NCI-H1105 (cell line): ENCODE measurements around the gene IL10RB.
"Not testable (repeated sequence)": the region's sequence is repeated elsewhere in the genome, so short reads cannot be mapped to it uniquely, and the experiment has no call there.

Source experiments
- DNase-seq: peaks from one replicate; lab custom pipeline; 2025; lab: John Stamatoyannopoulos, UW

The IL10RB gene

DNA sequence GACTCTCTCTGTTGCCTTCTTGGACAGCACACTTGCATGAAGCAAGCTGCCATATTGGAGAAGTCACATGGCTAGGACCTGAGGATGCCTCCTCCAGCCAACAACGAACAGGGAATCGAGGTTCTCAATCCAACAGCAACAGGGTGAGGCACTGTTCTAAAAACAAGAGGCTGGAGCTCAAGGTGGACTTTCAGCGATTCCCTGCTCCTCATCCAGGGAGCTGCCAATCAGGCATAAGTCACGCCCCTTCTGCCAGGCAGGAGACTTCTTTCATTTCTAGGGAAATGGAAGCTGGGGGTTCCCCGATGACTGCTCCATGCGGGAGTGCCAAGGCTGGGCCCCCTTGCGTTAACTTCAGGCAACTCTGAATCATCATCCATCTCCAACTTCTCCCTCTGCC is 35.9 kb downstream of the IL10RB start:
- DNase-seq, result no peak

GRCh38 chr21:33302796-33303195 is 36.6 kb downstream of the IL10RB start:
- no peak for DNase-seq

DNA sequence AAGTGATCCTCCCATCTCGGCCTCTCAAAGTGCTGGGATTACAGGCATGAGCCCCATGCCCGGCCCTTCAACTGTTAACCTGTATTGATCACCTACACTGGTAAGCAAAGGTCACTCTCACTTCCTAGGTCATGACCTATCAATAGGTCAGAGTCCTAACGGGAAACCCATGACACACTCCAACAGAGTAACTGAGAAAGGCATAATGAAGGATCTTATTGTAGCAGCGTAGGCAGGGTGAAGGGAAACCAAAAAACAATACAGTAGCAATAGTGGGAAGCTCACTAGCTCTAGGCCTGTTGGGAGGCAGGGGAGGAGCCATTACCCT is 39.1 kb downstream of the IL10RB start:
- no peak for DNase-seq

DNA sequence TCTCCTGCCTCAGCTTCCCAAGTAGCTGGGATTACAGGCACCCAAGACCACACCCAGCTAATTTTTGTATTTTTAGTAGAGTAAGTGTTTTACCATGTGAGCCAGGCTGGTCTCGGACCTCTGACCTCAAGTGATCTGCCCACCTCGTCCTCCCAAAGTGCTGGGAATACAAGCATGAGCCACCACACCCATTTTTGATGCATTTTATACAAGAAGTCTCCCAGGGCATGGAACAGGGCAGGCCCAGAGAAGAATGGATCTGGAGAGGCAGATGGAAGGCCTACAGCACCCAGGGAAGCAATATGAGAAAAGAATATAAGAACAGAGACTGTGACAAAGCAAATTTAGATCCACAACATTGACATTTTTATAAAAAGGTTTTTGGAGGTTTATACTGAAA is 39.8 kb downstream of the IL10RB start:
- no peak for DNase-seq

- peak; percentile 91 for DNase-seq
These were observed 42.7 kb downstream of the IL10RB start for GRCh38 chr21:33308586-33309490.

- no peak for DNase-seq
These were observed 43.6 kb downstream of the IL10RB start for GRCh38 chr21:33309778-33310177.

DNA sequence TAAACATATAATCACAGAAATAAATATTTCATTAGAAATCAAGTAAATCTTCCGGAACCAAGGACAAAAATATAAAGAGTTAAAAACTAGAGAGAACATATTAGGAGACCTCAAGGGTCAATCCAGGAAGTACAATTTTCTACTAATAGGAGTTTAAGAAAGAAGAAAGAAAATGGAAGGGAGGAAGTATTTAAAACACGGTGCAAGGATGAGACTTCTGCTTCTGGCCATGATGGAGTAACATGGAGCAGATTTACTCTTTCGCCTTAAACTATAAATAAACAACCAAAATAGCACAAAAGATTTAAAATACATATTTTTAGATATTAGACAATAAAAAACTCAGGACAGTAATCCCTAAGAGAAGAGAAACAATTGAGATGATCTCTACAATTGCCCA is 46.0 kb downstream of the IL10RB start:
- DNase-seq, result no peak

GRCh38 chr21:33313183-33313582 is 47.0 kb downstream of the IL10RB start:
- no peak for DNase-seq

DNA sequence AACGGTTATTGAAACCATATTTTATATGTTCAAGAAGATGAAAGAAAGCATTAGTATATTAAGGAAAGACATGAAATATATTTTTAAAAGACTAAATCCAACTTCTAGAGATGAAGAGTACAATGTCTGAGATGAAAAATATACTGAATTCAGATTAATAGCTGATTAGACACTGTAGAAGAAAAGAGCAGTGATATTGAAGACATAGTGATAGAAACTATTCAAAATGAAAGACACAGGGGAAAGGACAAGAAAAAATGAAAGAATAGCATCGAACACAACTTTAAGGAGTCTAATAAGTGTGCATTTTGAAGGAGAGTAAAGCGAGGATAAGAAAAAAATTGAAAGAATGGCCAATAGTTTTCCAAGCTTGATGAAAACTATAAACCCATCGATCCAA is 47.4 kb downstream of the IL10RB start:
- no peak for DNase-seq

GRCh38 chr21:33314111-33314510 is 47.9 kb downstream of the IL10RB start:
- DNase-seq, result no peak

- no peak for DNase-seq
These were observed 50.0 kb downstream of the IL10RB start for GRCh38 chr21:33315946-33316710.

DNA sequence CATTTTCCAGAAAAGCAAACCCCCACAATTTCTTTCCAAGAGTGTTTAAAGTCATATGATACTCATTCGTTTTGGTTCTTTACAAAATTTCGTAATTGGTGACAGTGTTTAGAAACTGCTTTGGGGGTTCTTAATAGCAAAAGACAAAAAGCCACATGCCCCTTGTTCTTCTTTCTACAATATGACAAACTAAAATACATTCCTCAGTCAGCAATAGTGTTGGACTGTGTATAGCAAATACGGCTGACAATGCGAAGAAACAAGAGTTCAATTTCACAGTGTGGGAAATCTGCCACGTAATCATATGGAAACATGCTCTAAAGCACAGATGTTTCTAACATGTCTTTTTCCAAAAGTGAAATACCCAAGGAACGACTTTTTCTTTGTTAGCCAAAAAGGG is 51.0 kb downstream of the IL10RB start:
- DNase-seq, result no peak

DNA sequence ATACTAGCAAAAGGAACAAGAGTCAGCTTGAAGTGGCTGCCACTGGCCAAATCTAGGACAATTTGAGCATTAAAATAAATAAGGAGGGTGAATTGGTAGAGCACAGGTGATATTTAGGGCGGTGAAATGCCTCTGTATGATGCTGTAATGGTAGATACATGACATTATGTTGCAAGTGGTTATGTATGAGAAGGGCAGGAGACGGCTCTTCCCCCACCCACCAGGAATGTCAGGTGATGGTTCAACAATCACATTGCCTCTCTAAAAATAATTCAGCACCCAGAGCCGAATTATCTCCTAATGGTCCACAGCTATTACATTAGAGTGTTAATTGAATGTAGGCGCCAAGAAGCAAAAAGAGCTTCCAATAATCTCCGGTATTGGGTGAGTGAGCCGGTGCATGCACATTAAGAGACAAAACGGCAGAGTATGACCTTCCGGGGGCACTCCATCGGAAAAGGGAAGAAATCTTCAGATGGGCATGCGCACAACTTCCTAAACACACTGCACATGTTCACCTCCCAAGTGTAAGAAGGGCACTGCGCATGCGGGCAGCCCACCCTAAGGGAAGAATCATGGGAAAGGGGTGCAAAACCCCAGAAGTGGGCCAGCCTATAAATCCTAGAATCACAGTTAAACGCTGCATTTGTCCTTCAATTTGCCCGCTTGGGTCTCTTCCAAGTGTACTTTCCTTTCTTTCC is 51.8 kb downstream of the IL10RB start:
- no peak for DNase-seq

- not testable (repeated sequence) for DNase-seq
These were observed 54.8 kb downstream of the IL10RB start for GRCh38 chr21:33321005-33321404.

DNA sequence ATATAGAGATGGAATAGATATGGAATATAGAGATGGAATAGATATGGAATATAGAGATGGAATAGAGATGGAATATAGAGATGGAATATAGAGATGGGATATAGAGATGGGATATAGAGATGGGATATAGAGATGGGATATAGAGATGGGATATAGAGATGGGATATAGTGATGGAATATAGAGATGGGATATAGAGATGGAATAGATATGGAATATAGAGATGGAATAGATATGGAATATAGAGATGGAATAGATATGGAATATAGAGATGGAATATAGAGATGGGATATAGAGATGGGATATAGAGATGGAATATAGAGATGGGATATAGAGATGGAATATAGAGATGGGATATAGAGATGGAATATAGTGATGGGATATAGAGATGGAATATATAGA is 57.4 kb downstream of the IL10RB start:
- not testable (repeated sequence) for DNase-seq

DNA sequence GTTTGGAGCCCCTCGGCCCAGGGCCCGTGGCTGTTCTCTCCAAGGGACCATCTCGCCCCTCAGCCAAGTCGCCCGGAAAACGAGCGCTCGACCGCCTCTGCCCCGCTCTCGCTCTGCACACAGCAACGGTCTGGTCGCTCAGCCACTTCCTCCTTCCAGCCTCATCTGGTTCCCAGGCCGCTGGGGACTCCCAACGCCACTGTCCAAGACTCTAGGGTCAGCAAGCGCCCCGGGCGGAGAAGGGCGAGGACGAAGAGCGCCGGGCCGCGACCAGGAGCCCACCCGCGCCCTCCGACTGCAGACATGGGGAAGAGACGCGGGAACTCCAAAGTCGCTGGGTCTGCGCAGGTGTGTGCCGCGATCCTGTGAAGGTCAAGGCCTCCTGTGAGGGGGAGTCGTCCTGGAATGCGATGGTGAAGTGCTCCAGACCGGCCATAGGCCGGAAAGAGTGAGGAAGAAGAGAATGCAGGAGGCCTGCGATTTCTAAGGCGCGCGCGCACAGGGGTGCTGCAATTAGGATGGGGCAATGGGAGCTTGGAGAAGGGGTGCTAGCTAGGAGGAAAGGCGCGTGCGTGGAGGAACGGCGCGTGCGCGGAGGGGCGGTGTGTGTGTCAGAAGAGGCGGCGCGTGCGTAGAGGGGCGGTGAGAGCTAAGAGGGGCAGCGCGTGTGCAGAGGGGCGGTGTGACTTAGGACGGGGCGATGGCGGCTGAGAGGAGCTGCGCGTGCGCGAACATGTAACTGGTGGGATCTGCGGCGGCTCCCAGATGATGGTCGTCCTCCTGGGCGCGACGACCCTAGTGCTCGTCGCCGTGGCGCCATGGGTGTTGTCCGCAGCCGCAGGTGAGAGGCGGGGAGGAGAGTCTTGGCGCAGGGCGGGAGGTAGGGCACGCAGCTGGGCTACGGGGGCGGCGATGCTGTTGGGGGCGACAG is 58.4 kb downstream of the IL10RB start, which contains the start of gene IFNAR1:
Gene IFNAR1 (plus strand): TSS at position 680 of the 931 bp plus-strand sequence. CDS start 86 bp downstream, at position 766.
- peak; percentile 99 for DNase-seq

DNA sequence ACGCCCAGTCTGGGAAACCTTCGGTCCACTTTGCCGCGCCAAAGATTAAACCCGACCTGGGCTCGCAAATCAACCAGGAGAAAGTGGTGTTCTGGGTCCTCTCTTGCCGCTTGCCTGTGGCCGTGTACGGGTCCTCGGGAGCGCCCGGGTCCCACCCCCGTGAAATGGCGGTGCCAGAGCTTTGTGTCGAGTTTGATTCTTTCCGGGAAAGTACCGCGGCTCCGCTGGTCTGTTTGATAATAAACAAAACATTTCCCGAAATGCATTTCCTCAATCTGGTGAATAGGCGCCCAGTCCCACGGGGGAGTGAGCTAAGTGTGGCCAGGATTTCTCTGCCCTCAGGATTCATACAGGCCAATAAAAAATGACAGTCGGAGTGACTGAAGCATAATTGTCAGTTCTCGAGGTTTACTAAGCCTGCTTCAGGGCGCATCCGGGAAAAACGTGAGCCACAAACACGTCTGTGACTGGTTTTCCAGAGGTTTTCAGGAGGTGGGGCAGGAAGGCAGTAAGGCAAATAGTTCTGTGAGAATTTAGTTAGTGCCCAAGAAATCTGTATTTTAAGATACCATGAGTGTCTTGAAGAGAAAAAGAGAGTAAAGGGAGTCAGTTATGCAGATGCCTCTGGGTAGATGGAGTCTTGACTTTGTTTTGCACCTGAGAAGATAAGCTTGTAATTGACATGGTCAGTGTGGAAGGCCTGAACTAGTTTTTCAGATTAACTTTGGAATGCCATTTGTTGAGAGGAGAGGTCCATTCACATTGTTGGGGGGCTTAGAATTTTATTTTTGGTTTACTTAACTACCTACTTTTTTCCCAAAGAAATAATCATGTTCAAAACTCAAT is 59.3 kb downstream of the IL10RB start:
- peak; percentile 62 for DNase-seq

DNA sequence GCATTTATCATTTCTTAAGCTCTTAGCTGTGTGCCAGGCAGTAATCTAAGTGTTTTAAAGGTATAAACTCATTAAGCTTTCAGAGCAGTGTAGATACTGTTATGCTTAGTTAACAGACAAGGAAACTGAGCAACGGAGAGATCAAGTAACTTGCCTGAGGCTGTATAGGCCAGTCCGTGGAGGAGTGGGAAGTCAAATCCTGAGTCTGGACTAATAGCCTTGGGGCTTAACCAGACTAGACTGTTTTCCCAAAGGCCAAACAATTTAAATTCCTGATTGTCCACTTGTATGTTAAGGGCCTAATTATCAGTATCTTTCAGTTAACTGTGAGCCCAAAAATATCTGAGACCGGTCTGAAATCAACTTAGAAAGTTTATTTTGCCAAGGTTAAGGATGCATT is 61.2 kb downstream of the IL10RB start:
- DNase-seq, result no peak

GRCh38 chr21:33327792-33328433 is 61.7 kb downstream of the IL10RB start:
- no peak for DNase-seq

DNA sequence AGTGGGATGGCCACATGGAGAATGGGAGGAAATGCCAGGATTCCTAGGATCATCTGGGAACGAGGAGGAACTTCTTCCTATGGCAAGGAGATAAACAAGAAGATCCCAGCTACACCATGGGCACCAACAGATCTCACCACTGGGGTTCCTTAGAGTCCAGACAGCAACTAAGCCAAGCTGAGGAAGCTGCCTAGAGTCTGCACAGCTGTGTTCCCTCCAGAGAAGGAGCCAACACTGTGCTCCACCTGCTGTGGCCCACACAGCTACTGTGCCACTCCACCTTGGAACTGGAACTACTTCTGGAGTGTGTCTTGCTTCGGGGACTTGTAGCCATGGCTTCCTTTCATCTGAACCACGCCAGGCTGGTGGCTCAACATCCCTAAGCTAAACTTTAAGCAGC is 64.6 kb downstream of the IL10RB start:
- DNase-seq, result no peak
